Measurements from ENCODE around the gene ZNF575. TPM values are rescaled to one million over a fixed set of nuclear protein-coding genes. Genes with fewer than 3 reads are reported as not detected.

The ZNF575 gene
- total and polyA plus RNA-seq, 2 experiments from 2014 or later: 0.10 to 0.65 TPM

- H3K4me3 Mint-ChIP-seq: peak overlapping the region; percentile 88
- Histone ChIP-seq H4K20me1 (replicated peaks; ENCODE audit: insufficient read depth) (no peaks in the 10 kb centered on the region), H3K9me2 (ENCODE audit: insufficient read depth) (no peaks in the 10 kb centered on the region), H2AFZ (peak overlapping the region; percentile 89), H3K36me3 (ENCODE audit: insufficient read depth) (no peaks in the 10 kb centered on the region), H3F3A (replicated peaks; ENCODE audit: low read depth) (no peaks in the 10 kb centered on the region; the same call in 1 of the 2 replicates), H3K4me1 (ENCODE audit: insufficient read depth) (peaks cover 8% of the 10 kb centered on the region; the same call in 1 of the 2 replicates), H3K4me2 (peak overlapping the region; percentile 96), H3K27ac (ENCODE audit: low read depth) (no peak overlapping the region), H3K27me3 (ENCODE audit: insufficient read depth) (peaks cover 37% of the 10 kb centered on the region), H3K4me3 (peak overlapping the region; percentile 96), H3K79me2 (replicated peaks; ENCODE audit: insufficient read depth) (no peaks in the 10 kb centered on the region)
- peaks cover 22% of the 10 kb centered on the region for H3K27me3 Mint-ChIP-seq (ENCODE audit: insufficient read depth, low read depth, poor library complexity)
- no peaks in the 10 kb centered on the region for H3K9me3 Mint-ChIP-seq
- DNase-seq (ENCODE audit: low spot score): peak; percentile 39
- no peaks in the 10 kb centered on the region for H3K36me3 Mint-ChIP-seq (ENCODE audit: low read depth)
- TF ChIP-seq STAT1 (IDR thresholded peaks at IDR 0.05; ENCODE audit: unreplicated experiment) (no peak), EZH2phosphoT487 (IDR thresholded peaks at IDR 0.05; ENCODE audit: unreplicated experiment) (no peak), ZNF331 (CRISPR knock-in tag; IDR thresholded peaks at IDR 0.05; ENCODE audit: low read depth) (no peak), NANOG (IDR thresholded peaks at IDR 0.05; ENCODE audit: borderline replicate concordance) (no peak), POLR2AphosphoS5 (IDR thresholded peaks at IDR 0.05; ENCODE audit: low read depth) (no peak), REST (IDR thresholded peaks at IDR 0.05; ENCODE audit: unreplicated experiment) (no peak), CTCF (conservative IDR thresholded peaks at IDR 0.05; ENCODE audit: low read depth in 2 of 2) (no peak), ZNF462 (CRISPR knock-in tag; IDR thresholded peaks at IDR 0.05) (no peak)
- H3K27ac Mint-ChIP-seq: no peak overlapping the region
- H3K4me1 Mint-ChIP-seq: peaks cover 11% of the 10 kb centered on the region
- peak; percentile 55 for ATAC-seq
These were observed 6.9 kb upstream of the ZNF575 start for GRCh38 chr19:43525836-43526771.

Measured in GM23338 (cell line).